Hepatocyte (in vitro differentiated cells): Measurements from ENCODE around the gene POLD2. TPM values are rescaled to one million over a fixed set of nuclear protein-coding genes. Genes with fewer than 3 reads are reported as not detected.

Experiments
- DNase-seq: peaks from one replicate; pipeline ENCODE4 v3.0.0-alpha.2; 2016; ENCODE audit warnings: low spot score
- H2AFZ ChIP-seq: fragments of 200-600 bp; sonication (generic); 2 replicates; pipeline ENCODE4 v1.6.0; 2016; ENCODE audit warnings: antibody characterized with exemption, mild to moderate bottlenecking
- H3K27ac ChIP-seq: fragments of 200-600 bp; sonication (generic); 2 replicates; pipeline ENCODE4 v1.5.1; 2016; ENCODE audit warnings: mild to moderate bottlenecking
- H3K27me3 ChIP-seq: fragments of 200-600 bp; sonication (generic); 2 replicates; pipeline ENCODE4 v1.6.1; 2016
- H3K36me3 ChIP-seq: fragments of 200-600 bp; sonication (generic); replicated peaks from 2 replicates; pipeline ENCODE4 v1.5.1; 2016; ENCODE audit warnings: low read depth; ENCODE audit not compliant: insufficient read depth
- H3K4me1 ChIP-seq: fragments of 200-600 bp; sonication (generic); 2 replicates; pipeline ENCODE4 v1.5.1; 2016; ENCODE audit warnings: mild to moderate bottlenecking, moderate library complexity; ENCODE audit not compliant: insufficient read depth
- H3K4me2 ChIP-seq: fragments of 200-600 bp; sonication (generic); 2 replicates; pipeline ENCODE4 v1.6.0; 2016
- H3K4me3 ChIP-seq: fragments of 200-600 bp; sonication (generic); 2 replicates; pipeline ENCODE4 v1.5.1; 2016; ENCODE audit warnings: mild to moderate bottlenecking
- H3K79me2 ChIP-seq: fragments of 200-600 bp; sonication (generic); 2 replicates; pipeline ENCODE4 v1.6.0; 2017; ENCODE audit warnings: mild to moderate bottlenecking
- H3K9me2 ChIP-seq: fragments of 200-600 bp; sonication (generic); replicated peaks from 2 replicates; pipeline ENCODE4 v1.6.0; 2017; ENCODE audit warnings: mild to moderate bottlenecking; ENCODE audit not compliant: insufficient read depth
- H3K9me3 ChIP-seq: fragments of 200-600 bp; sonication (generic); 2 replicates; pipeline ENCODE4 v1.5.1; 2016; ENCODE audit warnings: low read depth, mild to moderate bottlenecking
- H4K20me1 ChIP-seq: fragments of 200-600 bp; sonication (generic); 2 replicates; pipeline ENCODE4 v1.6.0; 2016; ENCODE audit warnings: mild to moderate bottlenecking; ENCODE audit not compliant: insufficient read depth, poor library complexity, severe bottlenecking
- EZH2 ChIP-seq: fragments of 200-600 bp; sonication (generic); IDR thresholded peaks from 2 replicates; pipeline ENCODE4 v1.6.1; 2016; ENCODE audit warnings: antibody characterized with exemption, mild to moderate bottlenecking, borderline replicate concordance
- EZH2phosphoT487 ChIP-seq: fragments of 200-600 bp; sonication (generic); IDR thresholded peaks from one replicate; pipeline ENCODE4 v1.6.1; 2018; ENCODE audit warnings: antibody characterized with exemption, mild to moderate bottlenecking, low read depth, moderate library complexity; ENCODE audit not compliant: unreplicated experiment, severe bottlenecking
- WGBS: methylation state at CpG from one replicate; pipeline ENCODE4 v1.1.6; 2016; ENCODE audit warnings: low lambda C conversion rate; ENCODE audit errors: missing lambda C conversion rate; 5-methylcytosine and 5-hydroxymethylcytosine counted together
- polyA plus RNA-seq: library from polyadenylated mRNA; unstranded; fragments of >200 nt; fragmentation: Nextera tagmentation; extraction: Ambion mirVana; gene quantifications from 2 replicates; pipeline ENCODE4 v1.2.1, GENCODE V29; 2016
- total RNA-seq: library from RNA; depleted of rRNA; stranded (reverse); fragments of >200 nt; gene quantifications from 2 replicates; pipeline ENCODE4 v1.2.3, GENCODE V29; 2014
- TF ChIP-seq, protein P1 (sequence below): fragments of 200-600 bp; sonication (generic); IDR thresholded peaks from 2 replicates; pipeline ENCODE4 v1.5.1; 2016; ENCODE audit warnings: antibody characterized with exemption, mild to moderate bottlenecking; ENCODE audit not compliant: poor library complexity

The POLD2 gene
- total and polyA plus RNA-seq, 2 experiments from 2014 or later, result 59.9 to 110 TPM

DNA sequence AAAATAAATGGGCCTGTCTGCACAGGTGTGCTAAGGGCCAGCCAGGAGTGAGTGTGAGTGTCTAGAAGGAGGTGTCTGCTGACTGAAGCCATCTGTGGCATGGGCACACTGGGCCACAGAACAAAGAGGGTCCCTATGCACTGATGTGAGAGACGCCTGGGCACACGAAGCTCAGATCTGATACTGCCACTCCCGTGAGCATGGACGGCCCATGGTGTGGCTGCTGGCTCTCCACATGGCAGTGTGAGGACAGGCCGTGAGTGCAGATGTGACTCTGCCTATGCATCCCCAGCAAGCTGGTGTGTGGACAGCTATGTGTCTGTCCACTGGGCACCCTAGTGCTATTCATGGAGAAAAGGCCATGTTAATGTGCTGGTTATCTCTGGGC lies 30.6 kb upstream of the POLD2 start:
- no peaks in the 10 kb centered on the region for H3K4me1 ChIP-seq
- no peaks in the 10 kb centered on the region for H3K27me3 ChIP-seq
- H3K79me2 ChIP-seq, result no peaks in the 10 kb centered on the region
- H3K4me2 ChIP-seq, result no peak overlapping the region
- 94% methylated on average over 5 of the region's 5 CpGs for WGBS
- no peaks in the 10 kb centered on the region for H4K20me1 ChIP-seq
- H2AFZ ChIP-seq, result no peak overlapping the region
- no peaks in the 10 kb centered on the region for H3K36me3 ChIP-seq
- no peak for DNase-seq
- TF ChIP-seq EZH2, result no peak
- no peak for TF ChIP-seq EZH2phosphoT487
- TF ChIP-seq, protein P1, sequence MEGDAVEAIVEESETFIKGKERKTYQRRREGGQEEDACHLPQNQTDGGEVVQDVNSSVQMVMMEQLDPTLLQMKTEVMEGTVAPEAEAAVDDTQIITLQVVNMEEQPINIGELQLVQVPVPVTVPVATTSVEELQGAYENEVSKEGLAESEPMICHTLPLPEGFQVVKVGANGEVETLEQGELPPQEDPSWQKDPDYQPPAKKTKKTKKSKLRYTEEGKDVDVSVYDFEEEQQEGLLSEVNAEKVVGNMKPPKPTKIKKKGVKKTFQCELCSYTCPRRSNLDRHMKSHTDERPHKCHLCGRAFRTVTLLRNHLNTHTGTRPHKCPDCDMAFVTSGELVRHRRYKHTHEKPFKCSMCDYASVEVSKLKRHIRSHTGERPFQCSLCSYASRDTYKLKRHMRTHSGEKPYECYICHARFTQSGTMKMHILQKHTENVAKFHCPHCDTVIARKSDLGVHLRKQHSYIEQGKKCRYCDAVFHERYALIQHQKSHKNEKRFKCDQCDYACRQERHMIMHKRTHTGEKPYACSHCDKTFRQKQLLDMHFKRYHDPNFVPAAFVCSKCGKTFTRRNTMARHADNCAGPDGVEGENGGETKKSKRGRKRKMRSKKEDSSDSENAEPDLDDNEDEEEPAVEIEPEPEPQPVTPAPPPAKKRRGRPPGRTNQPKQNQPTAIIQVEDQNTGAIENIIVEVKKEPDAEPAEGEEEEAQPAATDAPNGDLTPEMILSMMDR, result no peak
- no peaks in the 10 kb centered on the region for H3K9me3 ChIP-seq
- H3K27ac ChIP-seq, result no peak overlapping the region
- H3K4me3 ChIP-seq, result no peak overlapping the region
- H3K9me2 ChIP-seq, result no peaks in the 10 kb centered on the region

DNA sequence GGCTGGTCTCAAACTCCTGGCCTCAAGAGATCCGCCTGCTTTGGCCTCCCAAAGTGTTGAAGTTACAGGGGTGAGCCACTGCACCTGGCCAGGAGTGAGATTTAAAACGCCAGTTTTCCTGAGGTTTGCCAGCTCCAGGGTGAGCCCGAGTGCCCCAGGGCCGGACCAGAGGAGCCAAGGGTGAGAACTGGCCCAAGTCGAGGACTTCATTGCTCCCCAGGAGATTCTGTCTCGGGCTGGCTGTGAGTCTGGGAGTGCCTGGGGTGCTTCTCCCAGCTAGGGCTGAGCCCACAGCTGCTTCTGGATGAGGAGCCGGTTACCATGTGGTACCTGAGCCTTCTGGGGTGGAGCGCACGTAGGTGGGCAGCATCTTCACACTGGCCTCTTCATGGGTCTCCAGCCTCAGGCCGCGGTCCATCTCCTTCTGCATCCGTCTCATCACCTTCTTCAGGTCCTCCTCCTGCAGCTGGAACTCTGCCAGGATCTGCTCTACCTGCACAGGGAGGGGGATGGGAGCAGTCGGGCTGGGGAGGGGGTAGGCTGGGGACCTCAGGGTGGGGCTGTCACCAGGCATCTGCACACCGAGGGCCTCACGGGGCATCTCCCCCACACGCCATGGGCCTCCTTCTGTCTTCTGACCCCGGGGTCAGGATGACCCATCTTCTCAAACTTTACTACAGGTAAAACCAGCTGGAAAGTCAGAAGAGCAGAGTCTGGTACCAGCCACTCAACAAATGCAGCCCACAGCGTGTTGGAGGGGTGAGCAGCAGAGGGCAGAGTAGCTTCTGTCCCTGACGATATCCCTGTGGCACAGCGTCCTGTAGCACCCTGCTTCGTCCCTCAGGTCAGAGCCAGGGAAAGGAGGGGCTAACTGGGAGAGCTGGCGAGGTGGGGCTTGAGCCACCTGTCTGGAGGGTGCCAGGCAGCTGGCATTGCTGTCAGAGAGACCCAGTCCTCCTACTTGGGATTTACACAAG lies 29.9 kb upstream of the POLD2 start:
- DNase-seq, result no peak
- Histone ChIP-seq H3K9me2 (no peaks in the 10 kb centered on the region), H3K4me1 (no peaks in the 10 kb centered on the region), H3K27me3 (no peaks in the 10 kb centered on the region), H3K4me2 (no peak overlapping the region), H3K27ac (no peak overlapping the region), H2AFZ (no peak overlapping the region), H4K20me1 (no peaks in the 10 kb centered on the region), H3K36me3 (no peaks in the 10 kb centered on the region), H3K79me2 (no peaks in the 10 kb centered on the region), H3K4me3 (no peak overlapping the region), H3K9me3 (no peaks in the 10 kb centered on the region)
- WGBS, result 82% methylated on average over 20 of the region's 22 CpGs
- no peak for TF ChIP-seq EZH2phosphoT487
- no peak for TF ChIP-seq EZH2

DNA sequence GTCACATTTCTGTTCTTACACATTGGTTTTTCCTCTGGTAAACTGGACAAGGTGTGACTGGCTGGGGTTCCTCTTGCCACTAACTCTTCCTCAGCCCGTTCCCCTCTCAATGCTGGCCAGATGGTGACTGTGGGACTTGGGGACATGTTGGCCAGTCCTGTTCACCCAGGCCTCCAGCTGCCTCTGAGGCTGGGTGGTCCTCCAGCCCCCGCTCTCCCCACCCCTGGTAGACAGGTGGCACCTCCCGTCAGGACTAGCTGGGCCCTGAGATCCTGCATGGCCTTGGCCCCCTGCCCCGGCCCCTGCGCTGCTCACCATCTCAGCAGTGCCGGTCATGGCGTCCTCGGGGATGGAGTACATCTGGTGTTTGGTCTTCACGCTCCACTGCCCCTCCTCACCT lies 28.6 kb upstream of the POLD2 start:
- TF ChIP-seq EZH2, result no peak
- TF ChIP-seq, protein P1, result no peak
- TF ChIP-seq EZH2phosphoT487, result no peak
- no peaks in the 10 kb centered on the region for H4K20me1 ChIP-seq
- no peaks in the 10 kb centered on the region for H3K79me2 ChIP-seq
- H2AFZ ChIP-seq, result no peak overlapping the region
- H3K4me3 ChIP-seq, result no peak overlapping the region
- H3K27me3 ChIP-seq, result peaks cover 2% of the 10 kb centered on the region
- no peak for DNase-seq
- no peak overlapping the region for H3K27ac ChIP-seq
- H3K4me2 ChIP-seq, result no peak overlapping the region
- no peaks in the 10 kb centered on the region for H3K9me2 ChIP-seq
- H3K36me3 ChIP-seq, result no peaks in the 10 kb centered on the region
- WGBS, result 93% methylated on average over 9 of the region's 9 CpGs
- peaks cover under 1% of the 10 kb centered on the region for H3K4me1 ChIP-seq
- H3K9me3 ChIP-seq, result no peaks in the 10 kb centered on the region
